ENCODE measurements around the gene ZNF341. TPM values are rescaled to one million over a fixed set of nuclear protein-coding genes. Genes with fewer than 3 reads are reported as not detected.

ZNF341 gene
- total RNA-seq, 2 experiments from 2014 or later: 2.1 to 2.7 TPM

DNA sequence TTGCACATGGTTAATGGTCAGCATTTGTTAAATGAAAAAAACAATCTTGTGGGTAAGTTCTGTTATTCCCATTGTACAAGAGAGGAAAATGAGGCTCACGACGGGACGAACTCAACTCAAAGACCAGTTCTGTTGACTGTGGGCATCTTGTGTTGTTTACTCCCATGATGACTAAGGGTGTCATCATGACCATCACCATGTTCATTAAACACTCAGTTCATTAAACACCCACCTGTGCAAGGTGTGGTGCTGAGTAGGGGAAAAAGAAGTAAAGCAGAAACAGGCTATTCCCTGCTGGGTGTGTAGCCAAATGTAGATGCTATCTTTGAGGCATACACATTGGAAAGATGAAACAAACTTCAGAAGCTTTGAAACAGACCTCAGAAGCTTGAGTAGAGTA, 83.9 kb downstream of the ZNF341 start:
- Mint-ChIP-seq H3K36me3 (ENCODE audit: low read depth) (peaks cover 38% of the 10 kb centered on the region), H3K4me1 (ENCODE audit: low read depth) (peaks cover 88% of the 10 kb centered on the region), H3K4me3 (peak overlapping the region; percentile 16), H3K27me3 (no peaks in the 10 kb centered on the region), H3K27ac (peak overlapping the region; percentile 21), H3K9me3 (no peaks in the 10 kb centered on the region)
- H3K36me3 ChIP-seq (ENCODE audit: insufficient read depth, low read length): no peaks in the 10 kb centered on the region
- ChIA-PET POLR2A (no interaction called here), CTCF (no interaction called here)
- intact Hi-C loops (cut with DNase I, micrococcal nuclease): loop anchor here in 1 of 2 experiments (10.0 kb wide), 2 partner anchors 1279 to 1701 kb away; partner anchors contain the start of gene TRPC4AP
- H3K9me3 ChIP-seq (ENCODE audit: control insufficient read depth in 1 of 2, insufficient read depth in 1 of 2, low read length in 2 of 2): no peaks in the 10 kb centered on the region
- H3K4me1 ChIP-seq (ENCODE audit: insufficient read depth, low read length): peaks cover 62% of the 10 kb centered on the region
- ATAC-seq (ENCODE audit: poor library complexity) (no peak), DNase-seq (no peak)
- TF ChIP-seq, protein P1, sequence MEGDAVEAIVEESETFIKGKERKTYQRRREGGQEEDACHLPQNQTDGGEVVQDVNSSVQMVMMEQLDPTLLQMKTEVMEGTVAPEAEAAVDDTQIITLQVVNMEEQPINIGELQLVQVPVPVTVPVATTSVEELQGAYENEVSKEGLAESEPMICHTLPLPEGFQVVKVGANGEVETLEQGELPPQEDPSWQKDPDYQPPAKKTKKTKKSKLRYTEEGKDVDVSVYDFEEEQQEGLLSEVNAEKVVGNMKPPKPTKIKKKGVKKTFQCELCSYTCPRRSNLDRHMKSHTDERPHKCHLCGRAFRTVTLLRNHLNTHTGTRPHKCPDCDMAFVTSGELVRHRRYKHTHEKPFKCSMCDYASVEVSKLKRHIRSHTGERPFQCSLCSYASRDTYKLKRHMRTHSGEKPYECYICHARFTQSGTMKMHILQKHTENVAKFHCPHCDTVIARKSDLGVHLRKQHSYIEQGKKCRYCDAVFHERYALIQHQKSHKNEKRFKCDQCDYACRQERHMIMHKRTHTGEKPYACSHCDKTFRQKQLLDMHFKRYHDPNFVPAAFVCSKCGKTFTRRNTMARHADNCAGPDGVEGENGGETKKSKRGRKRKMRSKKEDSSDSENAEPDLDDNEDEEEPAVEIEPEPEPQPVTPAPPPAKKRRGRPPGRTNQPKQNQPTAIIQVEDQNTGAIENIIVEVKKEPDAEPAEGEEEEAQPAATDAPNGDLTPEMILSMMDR (IDR thresholded peaks at IDR 0.05): no peak
- H3K4me3 ChIP-seq (ENCODE audit: low read length): no peak overlapping the region
- no peaks in the 10 kb centered on the region for H3K27me3 ChIP-seq (ENCODE audit: control insufficient read depth in 1 of 2, insufficient read depth in 2 of 2, low read length in 2 of 2)
- H3K27ac ChIP-seq (ENCODE audit: low read depth in 1 of 2, low read length in 2 of 2): no peak overlapping the region

DNA sequence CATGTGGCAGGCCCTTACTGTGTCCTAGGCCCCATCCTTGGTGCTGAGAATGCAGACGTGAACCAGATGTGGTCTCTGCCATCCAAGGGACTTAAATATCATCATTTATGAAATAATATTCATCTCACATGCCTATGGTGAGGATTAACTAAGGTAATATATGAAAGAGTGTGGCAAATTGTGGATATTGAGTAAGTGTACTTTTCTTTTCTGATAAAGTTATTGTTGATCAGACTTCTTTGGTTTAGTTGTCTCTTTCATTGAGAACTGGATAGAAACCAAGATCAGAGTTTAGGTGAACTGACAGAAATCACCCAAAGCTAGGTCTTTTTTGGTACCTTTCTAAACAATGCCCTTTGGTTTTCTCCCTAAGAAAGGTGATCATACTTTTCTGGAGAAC, 84.4 kb downstream of the ZNF341 start:
- DNase-seq (no peak), ATAC-seq (ENCODE audit: poor library complexity) (no peak)
- H3K4me1 ChIP-seq (ENCODE audit: insufficient read depth, low read length): peaks cover 59% of the 10 kb centered on the region
- no peak overlapping the region for H3K27ac ChIP-seq (ENCODE audit: low read depth in 1 of 2, low read length in 2 of 2)
- Mint-ChIP-seq H3K27ac (peak overlapping the region; percentile 21), H3K4me1 (ENCODE audit: low read depth) (peaks cover 83% of the 10 kb centered on the region), H3K36me3 (ENCODE audit: low read depth) (peaks cover 35% of the 10 kb centered on the region), H3K4me3 (no peak overlapping the region), H3K27me3 (no peaks in the 10 kb centered on the region), H3K9me3 (no peaks in the 10 kb centered on the region)
- intact Hi-C loops (cut with DNase I, micrococcal nuclease): loop anchor here in 1 of 2 experiments (10.0 kb wide), 2 partner anchors 1279 to 1701 kb away; partner anchors contain the start of gene TRPC4AP
- no peaks in the 10 kb centered on the region for H3K9me3 ChIP-seq (ENCODE audit: control insufficient read depth in 1 of 2, insufficient read depth in 1 of 2, low read length in 2 of 2)
- H3K27me3 ChIP-seq (ENCODE audit: control insufficient read depth in 1 of 2, insufficient read depth in 2 of 2, low read length in 2 of 2): no peaks in the 10 kb centered on the region
- TF ChIP-seq, protein P1 (IDR thresholded peaks at IDR 0.05): no peak
- ChIA-PET CTCF (no interaction called here), POLR2A (no interaction called here)
- H3K36me3 ChIP-seq (ENCODE audit: insufficient read depth, low read length): no peaks in the 10 kb centered on the region
- H3K4me3 ChIP-seq (ENCODE audit: low read length): no peak overlapping the region

DNA sequence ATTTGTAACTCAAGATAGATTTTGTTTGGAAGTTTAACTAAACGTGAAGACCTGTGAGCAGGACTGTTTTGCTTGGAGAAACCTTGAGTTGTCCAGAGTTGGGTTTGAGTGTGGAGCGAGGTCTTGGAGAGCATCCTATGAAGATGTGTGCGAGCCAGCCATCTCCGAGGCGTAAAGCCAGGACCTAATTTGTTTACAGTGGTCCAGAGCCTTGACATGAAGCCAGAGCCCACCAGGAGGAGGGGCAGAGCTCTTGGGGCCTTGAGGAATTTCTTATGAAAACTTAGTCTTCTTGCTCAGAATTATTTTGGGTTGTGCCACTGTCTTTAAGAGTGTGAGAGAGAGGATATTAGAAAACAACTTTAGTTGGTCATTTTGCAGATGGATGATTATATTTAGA, 85.6 kb downstream of the ZNF341 start:
- TF ChIP-seq, protein P1 (IDR thresholded peaks at IDR 0.05): no peak
- no peak overlapping the region for H3K4me3 ChIP-seq (ENCODE audit: low read length)
- peaks cover 25% of the 10 kb centered on the region for H3K36me3 Mint-ChIP-seq (ENCODE audit: low read depth)
- H3K27me3 ChIP-seq (ENCODE audit: control insufficient read depth in 1 of 2, insufficient read depth in 2 of 2, low read length in 2 of 2): no peaks in the 10 kb centered on the region
- H3K27ac Mint-ChIP-seq: peak overlapping the region; percentile 43
- peaks cover 52% of the 10 kb centered on the region for H3K4me1 ChIP-seq (ENCODE audit: insufficient read depth, low read length)
- ChIA-PET POLR2A (interaction anchor here (0.6 kb wide), 1 partner anchor 193 kb away, joined by 3 read pairs; no protein-coding TSS in a partner anchor), CTCF (no interaction called here)
- no peak overlapping the region for H3K27ac ChIP-seq (ENCODE audit: low read depth in 1 of 2, low read length in 2 of 2)
- no peaks in the 10 kb centered on the region for H3K27me3 Mint-ChIP-seq
- H3K4me1 Mint-ChIP-seq (ENCODE audit: low read depth): peaks cover 79% of the 10 kb centered on the region
- H3K36me3 ChIP-seq (ENCODE audit: insufficient read depth, low read length): no peaks in the 10 kb centered on the region
- H3K9me3 Mint-ChIP-seq: no peaks in the 10 kb centered on the region
- H3K4me3 Mint-ChIP-seq: no peak overlapping the region
- no peaks in the 10 kb centered on the region for H3K9me3 ChIP-seq (ENCODE audit: control insufficient read depth in 1 of 2, insufficient read depth in 1 of 2, low read length in 2 of 2)
- intact Hi-C loops (cut with DNase I, micrococcal nuclease): loop anchor here in 1 of 2 experiments (10.0 kb wide), 2 partner anchors 1277 to 1703 kb away; partner anchors contain the start of gene TRPC4AP
- ATAC-seq (ENCODE audit: poor library complexity): no peak
- no peak for DNase-seq
